ENCODE results near the gene RALBP1.

DNA sequence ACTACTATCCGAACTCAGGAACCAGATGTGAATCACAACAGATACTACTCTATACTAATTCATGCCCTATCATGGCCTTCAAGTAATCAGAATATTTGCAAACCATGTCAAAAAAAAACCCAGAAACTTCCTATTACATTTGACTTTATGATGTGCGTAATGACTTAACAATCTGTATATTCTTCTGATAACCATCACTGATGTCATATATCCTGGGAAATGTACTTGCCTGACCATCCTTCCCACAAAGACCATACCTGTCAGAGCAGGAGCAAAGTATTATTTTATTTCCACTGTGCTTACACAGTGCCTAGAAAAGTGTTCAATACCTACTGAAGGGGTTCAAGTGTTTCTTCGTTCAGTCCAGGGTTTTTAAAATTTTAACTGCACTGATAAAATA lies 111.5 kb downstream of the RALBP1 start:
- no peak for TF ChIP-seq CTCF (IDR thresholded peaks at IDR 0.05)
- no peak for TF ChIP-seq POLR2A (IDR thresholded peaks at IDR 0.05)

All from adrenal gland (tissue), 5 donors.